ENCODE data around the gene AR. TPM values are rescaled to one million over a fixed set of nuclear protein-coding genes. Genes with fewer than 3 reads are reported as not detected.
A peak's percentile ranks its signal among the peaks of the same experiment; 100 is the strongest.

Gene AR
- total RNA-seq, 8 experiments from 2014 or later, result 0.56 to 24.4 (median 1.9) TPM

DNA sequence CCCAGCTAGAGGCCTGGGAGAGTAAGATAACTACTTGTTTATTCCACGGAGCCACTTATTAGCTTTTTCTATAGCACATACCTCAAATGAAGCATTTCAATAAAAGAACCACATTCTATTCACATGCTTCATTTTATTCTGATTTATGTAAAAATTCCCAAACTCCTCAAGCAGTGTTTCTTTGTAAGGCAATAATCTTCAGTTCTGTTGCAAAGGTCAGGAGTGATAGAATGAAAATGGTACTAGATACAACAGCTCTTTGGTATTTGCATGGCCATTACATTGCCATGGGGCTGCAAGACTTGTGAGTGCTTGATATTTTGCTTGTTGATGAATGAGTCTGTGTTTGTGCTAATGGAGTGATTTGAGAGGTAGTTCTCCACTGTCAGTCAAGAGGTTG, 39.4 kb downstream of the AR start:
- WGBS, 10 experiments, result 0 to 80% (median 42%) methylated on average over 1 of the region's 1 CpG; no CpG with 5 or more reads in 6 of the 10 experiments
- Histone ChIP-seq H3K4me1 (replicated peaks in 1 of 2) (no peaks in the 10 kb centered on the region), H3K4me3 (no peak overlapping the region), H3K27ac (no peak overlapping the region)
- peak in 3 of 8 experiments; percentile 17 to 40 (median 20) for ATAC-seq (replicated peaks in 6 of 8)
- in situ Hi-C loops (cut with MboI; ENCODE audit: low pct_unique_long_range_greater_than_20kb in 2 of 9, low sequenced_read_pairs in 9 of 9, unreplicated experiment in 9 of 9), result no loop called here

- Histone ChIP-seq H3K27ac (no peak overlapping the region), H3K4me1 (replicated peaks in 1 of 2) (no peaks in the 10 kb centered on the region), H3K4me3 (no peak overlapping the region)
- 33 to 83% (median 66%) methylated on average over 1 to 3 of the region's 3 CpGs; no CpG with 5 or more reads in 5 of the 10 experiments for WGBS, 10 experiments
- ATAC-seq (replicated peaks in 6 of 8), result no peak
- in situ Hi-C loops (cut with MboI; ENCODE audit: low pct_unique_long_range_greater_than_20kb in 2 of 9, low sequenced_read_pairs in 9 of 9, unreplicated experiment in 9 of 9), result no loop called here
Measured at GRCh38 chrX:67585401-67585800, 41.6 kb downstream of the AR start.

DNA sequence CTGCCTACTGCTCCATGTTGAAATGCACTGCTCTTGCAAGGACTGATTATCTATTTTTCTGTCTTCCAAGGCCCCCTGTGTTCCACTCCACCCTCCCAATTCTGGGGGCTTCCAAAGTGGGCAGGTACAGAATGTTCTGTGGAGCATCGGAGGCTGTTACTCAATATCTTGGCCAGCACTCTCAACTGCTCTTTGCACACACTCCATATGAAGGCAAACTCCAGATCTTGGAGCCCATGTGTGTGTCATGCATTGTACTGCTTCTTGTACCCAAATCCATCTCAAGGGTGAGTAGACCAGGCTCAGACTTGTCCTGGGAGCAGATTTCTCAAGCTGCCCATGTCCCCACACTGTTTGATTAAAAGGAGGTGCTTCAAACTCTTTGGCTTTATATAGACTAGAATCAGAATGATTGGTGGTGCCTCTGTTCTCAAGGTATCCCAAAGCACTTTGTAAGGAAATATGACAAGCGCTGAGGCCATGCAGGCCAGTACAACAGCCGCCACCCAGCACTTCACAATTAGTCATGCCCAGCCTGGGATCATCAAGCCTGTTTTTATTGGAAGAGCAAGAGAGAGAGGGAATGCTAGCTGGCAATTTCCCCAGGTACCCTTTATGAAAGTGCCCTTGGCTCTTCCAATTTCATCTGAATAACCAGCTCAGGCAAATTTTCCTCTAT, 44.3 kb downstream of the AR start:
- Histone ChIP-seq H3K4me1 (replicated peaks in 1 of 2) (no peaks in the 10 kb centered on the region), H3K27ac (no peak overlapping the region), H3K4me3 (no peak overlapping the region)
- WGBS, 10 experiments, result 56 to 60% methylated on average over 1 to 3 of the region's 3 CpGs; no CpG with 5 or more reads in 8 of the 10 experiments
- in situ Hi-C loops (cut with MboI; ENCODE audit: low pct_unique_long_range_greater_than_20kb in 2 of 9, low sequenced_read_pairs in 9 of 9, unreplicated experiment in 9 of 9), result no loop called here
- ATAC-seq (replicated peaks in 6 of 8), result no peak

- WGBS, 10 experiments, result 25 to 60% (median 41%) methylated on average over 1 to 3 of the region's 3 CpGs; no CpG with 5 or more reads in 7 of the 10 experiments
- in situ Hi-C loops (cut with MboI; ENCODE audit: low pct_unique_long_range_greater_than_20kb in 2 of 9, low sequenced_read_pairs in 9 of 9, unreplicated experiment in 9 of 9), result no loop called here
- H3K4me1 ChIP-seq (replicated peaks in 1 of 2), result no peaks in the 10 kb centered on the region
- H3K4me3 ChIP-seq, result no peak overlapping the region
- peak in 1 of 8 experiments; percentile 16 for ATAC-seq (replicated peaks in 6 of 8)
- no peak overlapping the region for H3K27ac ChIP-seq
Measured at GRCh38 chrX:67596839-67597790, 53.3 kb downstream of the AR start.

DNA sequence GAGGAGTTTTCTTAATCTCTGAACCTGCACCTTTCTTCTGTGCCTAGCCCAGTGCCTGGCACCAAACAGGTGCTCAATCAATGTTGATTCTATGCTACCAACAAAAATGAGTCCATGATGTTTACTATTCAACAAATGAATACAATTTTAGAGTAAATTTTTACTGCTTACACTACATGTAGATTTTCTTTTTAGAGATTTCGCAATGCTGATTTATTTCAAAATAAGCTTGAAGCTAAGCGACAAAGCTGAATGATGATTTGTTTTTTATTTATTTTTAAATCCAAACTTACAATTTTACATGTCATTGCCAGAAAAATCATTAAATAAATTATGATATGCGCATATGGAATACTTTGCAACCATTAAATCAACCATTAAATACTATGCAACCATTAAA, 55.7 kb downstream of the AR start:
- H3K4me1 ChIP-seq (replicated peaks in 1 of 2), result no peaks in the 10 kb centered on the region
- no peak overlapping the region for H3K27ac ChIP-seq
- ATAC-seq (replicated peaks in 6 of 8), result peak in 1 of 8 experiments; percentile 17
- in situ Hi-C loops (cut with MboI; ENCODE audit: low pct_unique_long_range_greater_than_20kb in 2 of 9, low sequenced_read_pairs in 9 of 9, unreplicated experiment in 9 of 9), result no loop called here
- WGBS, 10 experiments, result 20 to 100% (median 52%) methylated on average over 1 to 3 of the region's 3 CpGs; no CpG with 5 or more reads in 3 of the 10 experiments
- H3K4me3 ChIP-seq, result no peak overlapping the region

DNA sequence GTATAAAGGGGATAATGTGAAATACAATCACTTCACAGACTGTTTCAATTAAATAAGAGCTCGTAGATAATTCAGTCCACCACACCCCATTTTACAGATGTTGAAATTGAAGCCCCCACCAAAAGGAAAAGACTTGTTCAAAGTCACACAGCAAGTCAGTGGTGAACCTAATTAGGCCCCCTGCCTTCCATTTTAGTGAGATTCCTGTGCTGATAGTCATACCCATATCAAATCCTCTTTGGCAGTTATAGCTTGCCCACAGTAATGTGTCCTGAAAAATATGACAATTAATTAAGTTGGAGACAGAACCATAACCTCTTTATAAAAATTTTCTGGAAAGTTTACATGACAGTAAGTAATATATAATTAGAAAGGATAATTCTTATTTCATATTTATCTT, 58.0 kb downstream of the AR start:
- Histone ChIP-seq H3K4me3 (no peak overlapping the region), H3K27ac (no peak overlapping the region), H3K4me1 (replicated peaks in 1 of 2) (no peaks in the 10 kb centered on the region)
- in situ Hi-C loops (cut with MboI; ENCODE audit: low pct_unique_long_range_greater_than_20kb in 2 of 9, low sequenced_read_pairs in 9 of 9, unreplicated experiment in 9 of 9), result no loop called here
- 20 to 80% (median 56%) methylated on average over 1 of the region's 1 CpG; no CpG with 5 or more reads in 7 of the 10 experiments for WGBS, 10 experiments
- no peak for ATAC-seq (replicated peaks in 6 of 8)

GRCh38 chrX:67604979-67605703, 61.3 kb downstream of the AR start:
- no peak overlapping the region for H3K27ac ChIP-seq
- no peak overlapping the region for H3K4me3 ChIP-seq
- ATAC-seq (replicated peaks in 6 of 8), result peak in 6 of 8 experiments; percentile 68 to 94 (median 78)
- 0 to 62% (median 12%) methylated on average over 1 to 3 of the region's 3 CpGs; no CpG with 5 or more reads in 6 of the 10 experiments for WGBS, 10 experiments
- no peaks in the 10 kb centered on the region for H3K4me1 ChIP-seq (replicated peaks in 1 of 2)
- in situ Hi-C loops (cut with MboI; ENCODE audit: low pct_unique_long_range_greater_than_20kb in 2 of 9, low sequenced_read_pairs in 9 of 9, unreplicated experiment in 9 of 9), result no loop called here

GRCh38 chrX:67607466-67607865, 63.6 kb downstream of the AR start:
- 71 to 100% methylated on average over 1 of the region's 1 CpG; no CpG with 5 or more reads in 8 of the 10 experiments for WGBS, 10 experiments
- Histone ChIP-seq H3K27ac (no peak overlapping the region), H3K4me3 (no peak overlapping the region), H3K4me1 (replicated peaks in 1 of 2) (no peaks in the 10 kb centered on the region)
- in situ Hi-C loops (cut with MboI; ENCODE audit: low pct_unique_long_range_greater_than_20kb in 2 of 9, low sequenced_read_pairs in 9 of 9, unreplicated experiment in 9 of 9), result no loop called here
- no peak for ATAC-seq (replicated peaks in 6 of 8)

DNA sequence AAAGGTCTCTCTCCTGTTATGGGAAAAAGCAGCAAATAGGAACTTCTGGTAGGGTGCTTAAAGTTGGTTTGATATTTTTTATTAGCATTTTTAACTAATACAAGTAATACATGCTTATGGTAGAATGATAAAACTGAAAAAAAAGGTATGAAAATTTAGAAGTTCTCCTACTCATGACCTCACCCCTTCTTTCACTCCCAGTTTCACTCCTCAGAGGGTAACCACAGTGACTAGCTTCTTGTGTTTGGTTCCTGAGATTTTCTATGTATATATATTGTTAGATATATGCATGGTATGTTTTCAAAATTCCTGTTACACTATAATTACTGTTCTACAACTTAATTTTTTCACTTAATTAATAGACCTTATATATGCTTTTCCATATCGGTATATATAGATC, 66.5 kb downstream of the AR start:
- H3K4me1 ChIP-seq (replicated peaks in 1 of 2), result no peaks in the 10 kb centered on the region
- H3K27ac ChIP-seq, result no peak overlapping the region
- no peak for ATAC-seq (replicated peaks in 6 of 8)
- in situ Hi-C loops (cut with MboI; ENCODE audit: low pct_unique_long_range_greater_than_20kb in 2 of 9, low sequenced_read_pairs in 9 of 9, unreplicated experiment in 9 of 9), result no loop called here
- H3K4me3 ChIP-seq, result no peak overlapping the region
- WGBS, 10 experiments, result 0 to 100% (median 0%) methylated on average over 1 of the region's 1 CpG; no CpG with 5 or more reads in 6 of the 10 experiments

DNA sequence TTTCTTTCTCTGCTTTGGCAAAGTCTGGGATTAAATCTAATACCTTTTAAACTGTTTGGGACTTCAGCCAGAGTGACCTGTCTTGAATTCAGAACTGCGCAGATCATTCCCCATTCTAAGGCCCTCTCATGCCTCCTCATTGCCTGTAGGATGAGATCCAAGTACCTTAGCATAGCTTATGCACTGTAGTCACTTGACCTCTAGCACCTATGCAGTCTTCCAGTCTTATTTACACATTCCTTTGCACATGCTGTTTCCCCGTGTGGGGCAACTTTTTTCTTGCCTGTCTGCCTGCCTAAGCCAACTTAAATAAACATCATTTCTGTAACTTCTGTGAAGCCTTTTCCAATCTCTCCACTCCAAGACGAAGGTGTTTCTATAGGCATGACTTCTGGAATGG, 68.4 kb downstream of the AR start:
- 13 to 100% (median 51%) methylated on average over 1 to 3 of the region's 3 CpGs; no CpG with 5 or more reads in 3 of the 10 experiments for WGBS, 10 experiments
- in situ Hi-C loops (cut with MboI; ENCODE audit: low pct_unique_long_range_greater_than_20kb in 2 of 9, low sequenced_read_pairs in 9 of 9, unreplicated experiment in 9 of 9), result no loop called here
- Histone ChIP-seq H3K27ac (no peak overlapping the region), H3K4me1 (replicated peaks in 1 of 2) (no peaks in the 10 kb centered on the region), H3K4me3 (no peak overlapping the region)
- ATAC-seq (replicated peaks in 6 of 8), result peak in 4 of 8 experiments; percentile 42 to 96 (median 64)

- no peak overlapping the region for H3K4me3 ChIP-seq
- in situ Hi-C loops (cut with MboI; ENCODE audit: low pct_unique_long_range_greater_than_20kb in 2 of 9, low sequenced_read_pairs in 9 of 9, unreplicated experiment in 9 of 9), result no loop called here
- ATAC-seq (replicated peaks in 6 of 8), result no peak
- no peaks in the 10 kb centered on the region for H3K4me1 ChIP-seq (replicated peaks in 1 of 2)
- H3K27ac ChIP-seq, result no peak overlapping the region
Measured at GRCh38 chrX:67613366-67613765, 69.5 kb downstream of the AR start.

DNA sequence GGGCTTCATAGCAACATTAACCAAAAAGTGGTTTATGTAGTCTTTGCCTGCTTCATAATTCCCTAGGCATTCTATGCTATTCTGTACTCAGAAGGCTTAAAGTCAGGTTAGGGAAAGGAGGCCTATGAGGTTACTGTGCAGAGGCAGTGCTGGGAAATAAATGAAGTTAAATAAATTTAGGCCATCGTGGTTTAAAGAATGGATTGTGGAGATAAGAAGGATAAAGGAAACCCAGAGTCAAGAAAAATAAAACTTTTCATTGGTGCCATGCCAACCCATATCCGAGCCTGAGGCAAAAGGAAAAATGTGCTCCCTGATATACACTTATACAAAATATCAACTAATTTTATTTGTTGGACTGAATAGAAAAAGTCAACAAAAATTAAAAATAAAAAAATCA, 70.2 kb downstream of the AR start:
- WGBS, 10 experiments, result 31 to 100% (median 95%) methylated on average over 1 to 2 of the region's 2 CpGs; no CpG with 5 or more reads in 2 of the 10 experiments
- in situ Hi-C loops (cut with MboI; ENCODE audit: low pct_unique_long_range_greater_than_20kb in 2 of 9, low sequenced_read_pairs in 9 of 9, unreplicated experiment in 9 of 9), result no loop called here
- H3K27ac ChIP-seq, result no peak overlapping the region

GRCh38 chrX:67614423-67614822, 70.6 kb downstream of the AR start:
- no peak for ATAC-seq (replicated peaks in 6 of 8)
- in situ Hi-C loops (cut with MboI; ENCODE audit: low pct_unique_long_range_greater_than_20kb in 2 of 9, low sequenced_read_pairs in 9 of 9, unreplicated experiment in 9 of 9), result no loop called here
- Histone ChIP-seq H3K4me1 (replicated peaks in 1 of 2) (no peaks in the 10 kb centered on the region), H3K4me3 (no peak overlapping the region), H3K27ac (no peak overlapping the region)
- WGBS, 10 experiments, result 14 to 100% (median 70%) methylated on average over 1 of the region's 1 CpG; no CpG with 5 or more reads in 5 of the 10 experiments

More for the DNA sequence above, 70.2 kb downstream of the AR start:
- ATAC-seq (replicated peaks in 6 of 8), result no peak
- H3K4me3 ChIP-seq, result no peak overlapping the region
- no peaks in the 10 kb centered on the region for H3K4me1 ChIP-seq (replicated peaks in 1 of 2)

Data from motor neuron (in vitro differentiated cells).